Suprapubic skin (tissue), 4 donors: Measurements from ENCODE around the gene THSD8. TPM values are rescaled to one million over a fixed set of nuclear protein-coding genes. Genes with fewer than 3 reads are reported as not detected.

Experiments
- DNase-seq, 2 donors: peaks; one replicate each; pipeline ENCODE4 v3.0.0-alpha.2; 2019; ENCODE audit warnings: low spot score in 2 of 2
- H3K27ac ChIP-seq: fragments of 200-600 bp; sonication (generic); one replicate; pipeline ENCODE4 v1.5.1; 2019
- H3K27me3 ChIP-seq: fragments of 200-600 bp; sonication (generic); one replicate; pipeline ENCODE4 v1.5.1; 2019
- H3K36me3 ChIP-seq: fragments of 200-600 bp; sonication (generic); one replicate; pipeline ENCODE4 v1.5.1; 2019
- H3K4me1 ChIP-seq: fragments of 200-600 bp; sonication (generic); one replicate; pipeline ENCODE4 v1.5.1; 2019
- H3K4me3 ChIP-seq: fragments of 200-600 bp; sonication (generic); one replicate; pipeline ENCODE4 v1.5.1; 2019; ENCODE audit warnings: mild to moderate bottlenecking
- H3K9me3 ChIP-seq: fragments of 200-600 bp; sonication (generic); one replicate; pipeline ENCODE4 v1.5.1; 2019
- CTCF ChIP-seq, 2 donors: fragments of 200-600 bp in 1 of 2; fragments of 450-650 bp in 1 of 2; sonication (generic) in 1 of 2; IDR thresholded peaks; one replicate each; pipeline ENCODE4 v1.5.1; 2016 to 2019; ENCODE audit warnings: antibody characterized with exemption in 2 of 2, mild to moderate bottlenecking in 1 of 2, moderate library complexity in 1 of 2
- EP300 ChIP-seq: sonication (generic); formaldehyde crosslinking; IDR thresholded peaks from one replicate; pipeline ENCODE4 v1.6.1; 2017; ENCODE audit warnings: antibody characterized with exemption
- POLR2A ChIP-seq, 2 donors: fragments of 450-650 bp; IDR thresholded peaks; one replicate each; pipeline ENCODE4 v1.6.1; 2017; ENCODE audit warnings: antibody characterized with exemption in 2 of 2, mild to moderate bottlenecking in 2 of 2, moderate library complexity in 2 of 2
- POLR2AphosphoS5 ChIP-seq, 3 donors: sonication (generic); formaldehyde crosslinking; IDR thresholded peaks; one replicate each; pipeline ENCODE4 v1.6.1; 2017; ENCODE audit warnings: antibody characterized with exemption in 3 of 3
- WGBS: methylation state at CpG from one replicate; pipeline ENCODE4 v1.1.5; 2018; 5-methylcytosine and 5-hydroxymethylcytosine counted together
- total RNA-seq, 4 donors: library from RNA; depleted of rRNA; stranded (reverse); fragments of >200 nt; gene quantifications; one replicate each; pipeline ENCODE4 v1.1.0, GENCODE V29; 2016

THSD8 gene
- total RNA-seq, 4 donors from 2014 or later, result 1.6 TPM; not detected in 3

- H3K9me3 ChIP-seq, result no peaks in the 10 kb centered on the region
- no peak overlapping the region for H3K27ac ChIP-seq
- H3K4me1 ChIP-seq, result peaks cover 14% of the 10 kb centered on the region
- H3K36me3 ChIP-seq, result no peaks in the 10 kb centered on the region
- peaks cover 65% of the 10 kb centered on the region for H3K27me3 ChIP-seq
- DNase-seq, result no peak
- WGBS, result 8% methylated on average over 42 of the region's 46 CpGs
- H3K4me3 ChIP-seq, result no peak overlapping the region
- peak in 1 of 2 donors; percentile 36 for TF ChIP-seq CTCF (IDR thresholded peaks at IDR 0.05)
- no peak for TF ChIP-seq POLR2AphosphoS5 (IDR thresholded peaks at IDR 0.05)
These were observed 23.6 kb downstream of the THSD8 start for GRCh38 chr19:12825254-12826131.

GRCh38 chr19:12828494-12828893, 26.6 kb downstream of the THSD8 start:
- peaks cover 89% of the 10 kb centered on the region for H3K27me3 ChIP-seq
- H3K36me3 ChIP-seq, result no peaks in the 10 kb centered on the region
- WGBS, result 3% methylated on average over 23 of the region's 23 CpGs
- no peak overlapping the region for H3K4me3 ChIP-seq
- no peaks in the 10 kb centered on the region for H3K9me3 ChIP-seq
- no peak for DNase-seq
- TF ChIP-seq POLR2A (IDR thresholded peaks at IDR 0.05) (no peak), CTCF (IDR thresholded peaks at IDR 0.05) (no peak), POLR2AphosphoS5 (IDR thresholded peaks at IDR 0.05) (no peak), EP300 (no peak)
- H3K4me1 ChIP-seq, result peaks cover 25% of the 10 kb centered on the region
- no peak overlapping the region for H3K27ac ChIP-seq

- Histone ChIP-seq H3K4me3 (peak overlapping the region; percentile 50), H3K36me3 (no peaks in the 10 kb centered on the region), H3K9me3 (no peaks in the 10 kb centered on the region), H3K27ac (no peak overlapping the region), H3K4me1 (peaks cover 27% of the 10 kb centered on the region), H3K27me3 (peaks cover 93% of the 10 kb centered on the region)
- DNase-seq, result no peak
- TF ChIP-seq POLR2A (IDR thresholded peaks at IDR 0.05), result no peak
- no peak for TF ChIP-seq CTCF (IDR thresholded peaks at IDR 0.05)
- TF ChIP-seq EP300, result no peak
- no peak for TF ChIP-seq POLR2AphosphoS5 (IDR thresholded peaks at IDR 0.05)
- WGBS, result 8% methylated on average over 2 of the region's 5 CpGs
These were observed 31.5 kb downstream of the THSD8 start for GRCh38 chr19:12833418-12833737.

GRCh38 chr19:12833738-12834565, 32.1 kb downstream of the THSD8 start:
- Histone ChIP-seq H3K9me3 (no peaks in the 10 kb centered on the region), H3K36me3 (no peaks in the 10 kb centered on the region), H3K27me3 (peaks cover 96% of the 10 kb centered on the region), H3K4me3 (peak overlapping the region; percentile 50), H3K4me1 (peaks cover 31% of the 10 kb centered on the region), H3K27ac (no peak overlapping the region)
- TF ChIP-seq POLR2AphosphoS5 (IDR thresholded peaks at IDR 0.05) (no peak), POLR2A (IDR thresholded peaks at IDR 0.05) (no peak), EP300 (no peak), CTCF (IDR thresholded peaks at IDR 0.05) (no peak)
- under 1% methylated on average over 18 of the region's 87 CpGs for WGBS
- DNase-seq, result no peak

GRCh38 chr19:12834566-12834943, 32.7 kb downstream of the THSD8 start, which contains the start of gene RTBDN:
TSS of gene RTBDN (minus strand) at chr19:12834579. CDS start at chr19:12829979, 4,600 bp downstream.
- Histone ChIP-seq H3K9me3 (no peaks in the 10 kb centered on the region), H3K4me1 (peaks cover 32% of the 10 kb centered on the region), H3K27ac (no peak within 1 kb of the TSS), H3K4me3 (peak within 1 kb of the TSS; percentile 50), H3K27me3 (peaks cover 96% of the 10 kb centered on the region), H3K36me3 (no peaks in the 10 kb centered on the region)
- 8% methylated on average over 9 of the region's 20 CpGs for WGBS
- no peak for TF ChIP-seq POLR2A (IDR thresholded peaks at IDR 0.05)
- no peak for TF ChIP-seq CTCF (IDR thresholded peaks at IDR 0.05)
- no peak for TF ChIP-seq POLR2AphosphoS5 (IDR thresholded peaks at IDR 0.05)
- TF ChIP-seq EP300, result no peak
- DNase-seq, result no peak
